Fibroblast of mammary gland (primary cell): Measurements from ENCODE around the gene CDCA7.
"Not testable (repeated sequence)": the region's sequence is repeated elsewhere in the genome, so short reads cannot be mapped to it uniquely, and the experiment has no call there.

Source experiments
- DNase-seq: peaks from one replicate; pipeline ENCODE4 v3.0.0-alpha.2; 2010; ENCODE audit warnings: low read depth
- H3K4me3 ChIP-seq: 2 replicates; pipeline ENCODE4 v1.5.1; 2011; ENCODE audit warnings: low read depth, mild to moderate bottlenecking, low read length, moderate library complexity; ENCODE audit not compliant: control insufficient read depth
- CTCF ChIP-seq: conservative IDR thresholded peaks from 2 replicates; pipeline ENCODE4 v1.5.1; 2011; ENCODE audit warnings: low read depth, low read length, inconsistent platforms; ENCODE audit not compliant: control insufficient read depth, insufficient read depth

Gene CDCA7

GRCh38 chr2:173327421-173327820, 27.3 kb upstream of the CDCA7 start:
- no peak for TF ChIP-seq CTCF
- DNase-seq, result no peak
- H3K4me3 ChIP-seq, result no peak overlapping the region

GRCh38 chr2:173333003-173333402, 21.7 kb upstream of the CDCA7 start:
- not testable (repeated sequence) for H3K4me3 ChIP-seq, DNase-seq

GRCh38 chr2:173339807-173340206, 14.9 kb upstream of the CDCA7 start:
- no peak for DNase-seq
- TF ChIP-seq CTCF, result no peak
- no peak overlapping the region for H3K4me3 ChIP-seq

- no peak overlapping the region for H3K4me3 ChIP-seq
- no peak for TF ChIP-seq CTCF
Observed at GRCh38 chr2:173343921-173344320, 10.8 kb upstream of the CDCA7 start.

GRCh38 chr2:173346035-173346434, 8.6 kb upstream of the CDCA7 start:
- TF ChIP-seq CTCF, result no peak
- no peak for DNase-seq
- no peak overlapping the region for H3K4me3 ChIP-seq

More at GRCh38 chr2:173343921-173344320, 10.8 kb upstream of the CDCA7 start:
- no peak for DNase-seq

GRCh38 chr2:173347305-173348168, 7.1 kb upstream of the CDCA7 start:
- no peak for TF ChIP-seq CTCF
- DNase-seq, result no peak
- no peak overlapping the region for H3K4me3 ChIP-seq

GRCh38 chr2:173349287-173349686, 5.4 kb upstream of the CDCA7 start:
- no peak for TF ChIP-seq CTCF
- no peak for DNase-seq
- no peak overlapping the region for H3K4me3 ChIP-seq
